Ovary (tissue), 9 donors: Measurements from ENCODE around the gene MAP6D1. TPM values are rescaled to one million over a fixed set of nuclear protein-coding genes. Genes with fewer than 3 reads are reported as not detected.

Experiments
- DNase-seq, 5 donors: peaks; one replicate each; pipeline ENCODE4 v3.0.0-alpha.2; 2019 to 2020
- H3K27ac ChIP-seq, 2 donors: fragments of 200-600 bp; one replicate each; pipeline versions ENCODE4 v1.5.1 to v1.8.0; 2019 to 2022
- H3K27me3 ChIP-seq: fragments of 200-600 bp; one replicate; pipeline ENCODE4 v1.8.0; 2022
- H3K36me3 ChIP-seq: fragments of 200-600 bp; sonication (generic); one replicate; pipeline ENCODE4 v1.5.1; 2019
- H3K4me1 ChIP-seq: one replicate; pipeline ENCODE4 v1.8.1; 2013; ENCODE audit warnings: mild to moderate bottlenecking, moderate library complexity; ENCODE audit not compliant: insufficient read depth
- H3K4me3 ChIP-seq: fragments of 200-600 bp; sonication (generic); one replicate; pipeline ENCODE4 v1.5.1; 2017
- H3K9me3 ChIP-seq, 2 donors: fragments of 200-600 bp in 1 of 2; sonication (generic) in 1 of 2; one replicate each; pipeline versions ENCODE4 v1.5.1 to v1.8.1; 2013 to 2019; ENCODE audit warnings: mild to moderate bottlenecking in 1 of 2, moderate library complexity in 1 of 2
- CTCF ChIP-seq, 3 donors: fragments of 450-650 bp in 2 of 3; fragments of 200-600 bp in 1 of 3; IDR thresholded peaks; one replicate each; pipeline versions ENCODE4 v1.5.1 to v1.8.0; 2016 to 2022; ENCODE audit warnings: antibody characterized with exemption in 3 of 3, mild to moderate bottlenecking in 1 of 3
- EP300 ChIP-seq: sonication (generic); formaldehyde crosslinking; IDR thresholded peaks from one replicate; pipeline ENCODE4 v1.6.1; 2017; ENCODE audit warnings: antibody characterized with exemption
- POLR2A ChIP-seq: fragments of 450-650 bp; IDR thresholded peaks from one replicate; pipeline ENCODE4 v1.6.1; 2017; ENCODE audit warnings: antibody characterized with exemption, mild to moderate bottlenecking, moderate library complexity
- WGBS, 3 donors: extraction: QIAGEN DNeasy Blood & Tissue Kit in 1 of 3; methylation state at CpG; one replicate each; pipeline versions ENCODE4 v1.1.5 to v1.1.7; 2013 to 2017; 5-methylcytosine and 5-hydroxymethylcytosine counted together
- intact Hi-C, 4 donors: fragments of 100-400 bp; cut with DNase I; formaldehyde crosslinking; loops; one replicate each; pipeline versions ENCODE4 v1.11.0 to v1.15.1; 2022 to 2023
- polyA plus RNA-seq, 2 donors: library from polyadenylated mRNA; stranded (reverse); fragments of 200-250 nt in 1 of 2; fragments of 350-450 nt in 1 of 2; fragmentation: Illumina TruSeq in 1 of 2; extraction: RNeasy Lipid Tissue Mini Kit (QIAGEN cat#74804) in 1 of 2; gene quantifications; one replicate each; pipeline ENCODE4 v1.2.3, GENCODE V29; 2013 to 2014
- total RNA-seq, 7 donors: library from RNA; depleted of rRNA in 2 of 7; stranded (reverse); fragments of >200 nt in 2 of 7; fragmentation: NEBNext Ultra II Directional in 3 of 7; extraction: Animal tissue kit (Norgen Biotek cat#: 25700) in 3 of 7; gene quantifications; one replicate each; pipeline versions ENCODE4 v1.1.0 to v1.2.4, GENCODE V29; 2016 to 2023
- donor health status: DM: no; HTN: no; CAD: no; lungs with moderate emphysema.
- donor health status: DM: no; HTN: no; CAD: no.
- donor health status: Bipolar disorder and iron deficiency.
- donor health status: DM: yes; HTN: yes; CAD: no.
- donor health status: DM: no; HTN: no; CAD: no.
- donor health status: DM: yes; HTN: yes; CAD: no.

The MAP6D1 gene
- total and polyA plus RNA-seq, 9 donors: 0.47 to 3.1 (median 1.2) TPM

GRCh38 chr3:183837894-183838293, 12.5 kb upstream of the MAP6D1 start:
- H3K27me3 ChIP-seq: no peaks in the 10 kb centered on the region
- H3K27ac ChIP-seq: no peak overlapping the region
- no peak for DNase-seq
- H3K4me1 ChIP-seq: no peaks in the 10 kb centered on the region
- no peaks in the 10 kb centered on the region for H3K36me3 ChIP-seq
- H3K9me3 ChIP-seq: no peaks in the 10 kb centered on the region
- TF ChIP-seq EP300 (no peak), POLR2A (no peak), CTCF (IDR thresholded peaks at IDR 0.05) (no peak)
- WGBS, 3 donors: 95 to 97% (median 95%) methylated on average over 3 of the region's 3 CpGs
- H3K4me3 ChIP-seq: no peak overlapping the region
- intact Hi-C loops: no loop called here

- 88 to 91% (median 88%) methylated on average over 9 of the region's 9 CpGs for WGBS, 3 donors
- no peak for DNase-seq
- H3K4me1 ChIP-seq: no peaks in the 10 kb centered on the region
- H3K27me3 ChIP-seq: no peaks in the 10 kb centered on the region
- TF ChIP-seq EP300: no peak
- no peak for TF ChIP-seq POLR2A
- TF ChIP-seq CTCF (IDR thresholded peaks at IDR 0.05): no peak
- intact Hi-C loops: no loop called here
- H3K36me3 ChIP-seq: no peaks in the 10 kb centered on the region
- H3K9me3 ChIP-seq: no peaks in the 10 kb centered on the region
- no peak overlapping the region for H3K27ac ChIP-seq
- H3K4me3 ChIP-seq: no peak overlapping the region
Measured at GRCh38 chr3:183837390-183837789, 12.0 kb upstream of the MAP6D1 start.

- Histone ChIP-seq H3K9me3 (no peaks in the 10 kb centered on the region), H3K27ac (no peak overlapping the region), H3K4me3 (no peak overlapping the region), H3K27me3 (no peaks in the 10 kb centered on the region), H3K36me3 (no peaks in the 10 kb centered on the region), H3K4me1 (no peaks in the 10 kb centered on the region)
- TF ChIP-seq POLR2A (no peak), EP300 (no peak), CTCF (IDR thresholded peaks at IDR 0.05) (no peak)
- intact Hi-C loops: no loop called here
- 90 to 93% (median 92%) methylated on average over 6 of the region's 6 CpGs for WGBS, 3 donors
- DNase-seq: no peak
Measured at GRCh38 chr3:183833516-183833915, 8.1 kb upstream of the MAP6D1 start.

- no peak for DNase-seq
- 94 to 96% (median 94%) methylated on average over 9 of the region's 9 CpGs for WGBS, 3 donors
- H3K4me3 ChIP-seq: no peak overlapping the region
- intact Hi-C loops: no loop called here
- no peaks in the 10 kb centered on the region for H3K9me3 ChIP-seq
- no peaks in the 10 kb centered on the region for H3K4me1 ChIP-seq
- no peaks in the 10 kb centered on the region for H3K27me3 ChIP-seq
- no peaks in the 10 kb centered on the region for H3K36me3 ChIP-seq
- TF ChIP-seq POLR2A (no peak), EP300 (no peak), CTCF (IDR thresholded peaks at IDR 0.05) (no peak)
- H3K27ac ChIP-seq: no peak overlapping the region
Measured at GRCh38 chr3:183830187-183830586, 4.8 kb upstream of the MAP6D1 start.

GRCh38 chr3:183829466-183829865, 4.1 kb upstream of the MAP6D1 start:
- WGBS, 3 donors: 93 to 95% (median 94%) methylated on average over 9 of the region's 9 CpGs
- intact Hi-C loops: no loop called here
- no peak overlapping the region for H3K27ac ChIP-seq

More at GRCh38 chr3:183829466-183829865, 4.1 kb upstream of the MAP6D1 start:
- H3K9me3 ChIP-seq: no peaks in the 10 kb centered on the region
- TF ChIP-seq EP300: no peak
- no peak for TF ChIP-seq POLR2A
- no peak for TF ChIP-seq CTCF (IDR thresholded peaks at IDR 0.05)
- DNase-seq: no peak
- peaks cover 5% of the 10 kb centered on the region for H3K4me1 ChIP-seq
- H3K4me3 ChIP-seq: no peak overlapping the region
- no peaks in the 10 kb centered on the region for H3K27me3 ChIP-seq
- H3K36me3 ChIP-seq: no peaks in the 10 kb centered on the region
